GM18499 (cell line): ENCODE results near the gene SLC2A5.

Source experiments
- ATAC-seq: cut with Tn5 transposase; IDR thresholded peaks from one replicate; pipeline ENCODE4 v1.9.1; 2021; ENCODE audit warnings: moderate number of reproducible peaks; ENCODE audit not compliant: insufficient read depth, unreplicated experiment

The SLC2A5 gene, protein sequence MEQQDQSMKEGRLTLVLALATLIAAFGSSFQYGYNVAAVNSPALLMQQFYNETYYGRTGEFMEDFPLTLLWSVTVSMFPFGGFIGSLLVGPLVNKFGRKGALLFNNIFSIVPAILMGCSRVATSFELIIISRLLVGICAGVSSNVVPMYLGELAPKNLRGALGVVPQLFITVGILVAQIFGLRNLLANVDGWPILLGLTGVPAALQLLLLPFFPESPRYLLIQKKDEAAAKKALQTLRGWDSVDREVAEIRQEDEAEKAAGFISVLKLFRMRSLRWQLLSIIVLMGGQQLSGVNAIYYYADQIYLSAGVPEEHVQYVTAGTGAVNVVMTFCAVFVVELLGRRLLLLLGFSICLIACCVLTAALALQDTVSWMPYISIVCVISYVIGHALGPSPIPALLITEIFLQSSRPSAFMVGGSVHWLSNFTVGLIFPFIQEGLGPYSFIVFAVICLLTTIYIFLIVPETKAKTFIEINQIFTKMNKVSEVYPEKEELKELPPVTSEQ

GRCh38 chr1:9069326-9070100 is at the start of gene SLC2A5:
Gene SLC2A5, minus strand, starts transcription at chr1:9069635. Its CDS starts 99 bp downstream, at chr1:9069536.
- ATAC-seq: peak; percentile 77

GRCh38 chr1:9118186-9118585 is 48.8 kb upstream of the SLC2A5 start:
- no peak for ATAC-seq

DNA sequence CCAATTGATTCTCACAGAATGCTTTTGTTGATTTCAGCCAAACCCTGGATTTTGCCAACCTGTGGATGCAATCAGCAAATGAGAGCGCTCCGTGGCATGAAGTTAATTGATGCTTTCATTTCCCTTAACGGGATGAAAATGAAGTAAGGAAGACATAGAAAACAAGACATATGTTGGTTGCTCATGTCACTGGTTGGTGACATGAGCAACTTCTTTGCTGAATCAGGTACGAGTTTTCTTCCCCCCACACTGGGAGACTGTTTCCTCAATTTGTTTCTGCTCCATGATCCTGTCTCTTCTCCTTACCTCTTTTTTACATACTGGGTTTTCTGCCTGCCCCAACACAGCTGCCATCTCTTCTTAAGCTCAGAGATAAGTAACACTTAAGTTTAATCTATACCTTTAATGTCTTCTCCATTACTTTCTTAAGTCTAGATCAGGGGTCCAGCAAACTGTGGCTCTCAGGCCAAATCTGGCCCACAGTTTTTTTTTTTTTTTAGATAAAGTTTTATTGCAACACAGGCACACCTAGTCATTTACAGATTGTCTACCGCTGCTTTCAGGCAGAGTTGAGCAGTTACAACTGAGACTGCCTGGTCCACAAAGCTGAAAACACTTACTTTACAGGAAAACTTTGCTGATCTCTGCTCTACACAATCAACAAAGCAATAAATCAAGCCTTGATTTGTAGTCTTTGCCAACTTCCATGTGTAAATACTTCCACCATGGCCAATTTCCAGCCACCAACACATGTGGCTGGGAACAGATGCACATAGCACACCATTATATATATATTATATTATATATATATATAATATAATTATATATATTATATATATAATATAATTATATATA is 46.1 kb upstream of the SLC2A5 start:
- ATAC-seq: no peak

DNA sequence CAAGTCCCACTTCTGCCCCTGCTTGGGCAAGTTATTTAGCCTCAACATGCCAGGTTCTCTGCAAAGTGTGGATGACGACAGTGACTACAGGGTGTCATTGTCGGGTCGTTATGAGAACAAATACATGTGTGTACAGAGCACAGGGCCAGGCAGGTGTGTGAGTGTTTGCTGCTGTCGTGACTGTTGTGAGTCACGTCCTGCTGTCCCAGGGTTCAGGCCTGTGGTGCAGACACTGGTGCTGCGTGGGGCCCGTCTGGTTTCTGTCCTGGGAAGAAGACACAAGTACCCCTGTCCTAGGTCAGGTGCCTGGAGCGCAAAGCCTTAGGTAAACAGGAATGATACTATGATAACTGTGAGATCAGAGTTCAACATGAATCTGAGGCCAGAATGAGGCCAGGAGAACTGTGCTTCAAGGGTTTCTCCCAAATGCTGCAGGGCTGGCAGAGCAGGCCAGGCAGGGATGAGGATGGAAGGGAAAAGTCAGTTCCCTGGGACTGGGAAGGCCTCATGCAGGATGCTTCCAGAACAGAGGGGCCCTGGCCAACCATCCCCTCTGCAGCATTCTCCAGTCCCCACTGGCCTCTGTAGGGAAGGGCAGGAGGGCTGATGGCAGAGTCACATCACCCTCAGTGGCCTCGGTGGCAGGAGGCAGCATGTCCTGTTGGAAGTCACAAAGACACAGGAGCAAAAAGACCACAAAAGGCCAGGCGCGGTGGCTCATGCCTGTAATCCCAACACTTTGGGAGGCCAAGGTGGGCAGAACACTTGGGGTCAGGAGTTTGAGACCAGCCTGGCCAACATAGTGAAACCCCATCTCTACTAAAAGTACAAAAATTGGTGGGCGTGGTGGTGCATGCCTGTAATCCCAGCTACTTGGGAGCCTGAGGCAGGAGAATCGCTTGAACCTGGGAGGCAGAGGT is 43.8 kb upstream of the SLC2A5 start:
- no peak for ATAC-seq

GRCh38 chr1:9111957-9112356 is 42.5 kb upstream of the SLC2A5 start:
- ATAC-seq: no peak

DNA sequence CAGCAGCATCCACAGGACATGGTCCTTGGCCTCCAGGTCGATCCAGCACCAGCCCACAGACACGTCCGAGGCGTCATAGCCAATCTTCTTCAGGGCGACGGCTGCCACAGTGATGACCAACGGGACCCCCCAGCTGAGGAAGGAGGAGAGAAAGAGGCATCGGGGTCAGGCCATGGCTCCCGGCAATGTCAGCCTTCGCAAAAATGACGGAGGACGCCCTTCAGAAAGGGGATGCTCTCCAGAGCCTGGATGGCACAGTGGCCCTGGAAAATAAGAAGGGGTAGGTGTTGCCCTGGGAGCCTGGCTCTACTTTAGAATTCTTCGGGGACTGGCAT is 41.9 kb upstream of the SLC2A5 start:
- ATAC-seq: no peak

GRCh38 chr1:9110669-9111356 is 41.4 kb upstream of the SLC2A5 start:
- no peak for ATAC-seq

DNA sequence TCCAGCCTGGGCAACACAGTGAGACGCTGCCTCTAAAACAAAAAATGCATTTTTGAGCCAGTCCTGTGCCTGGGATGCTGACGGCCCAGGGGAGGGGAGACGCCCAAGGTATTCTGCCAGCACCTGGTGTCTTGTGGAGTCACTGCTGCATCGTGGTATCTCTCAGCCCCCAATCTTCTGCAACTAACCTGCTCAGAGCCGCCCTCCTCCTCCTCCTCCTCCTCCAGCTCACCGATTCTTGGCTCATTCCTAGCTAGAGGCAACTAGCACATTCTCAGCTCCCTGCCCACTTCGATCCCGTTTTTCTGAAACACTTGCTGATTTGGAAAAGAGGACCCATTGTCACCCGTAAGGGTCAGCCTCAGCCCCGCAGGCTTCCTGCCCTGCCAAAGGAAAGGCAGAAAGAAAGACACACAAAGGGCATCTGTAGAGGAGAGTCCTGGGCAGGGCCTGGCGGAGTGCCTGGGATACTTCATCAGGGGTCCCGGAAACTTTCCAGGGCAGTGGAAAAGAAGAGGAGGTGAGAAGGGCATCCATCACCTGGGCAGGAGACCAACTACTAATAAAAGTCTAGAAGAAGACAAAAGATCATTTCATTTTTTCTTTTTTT is 38.7 kb upstream of the SLC2A5 start:
- ATAC-seq: no peak

DNA sequence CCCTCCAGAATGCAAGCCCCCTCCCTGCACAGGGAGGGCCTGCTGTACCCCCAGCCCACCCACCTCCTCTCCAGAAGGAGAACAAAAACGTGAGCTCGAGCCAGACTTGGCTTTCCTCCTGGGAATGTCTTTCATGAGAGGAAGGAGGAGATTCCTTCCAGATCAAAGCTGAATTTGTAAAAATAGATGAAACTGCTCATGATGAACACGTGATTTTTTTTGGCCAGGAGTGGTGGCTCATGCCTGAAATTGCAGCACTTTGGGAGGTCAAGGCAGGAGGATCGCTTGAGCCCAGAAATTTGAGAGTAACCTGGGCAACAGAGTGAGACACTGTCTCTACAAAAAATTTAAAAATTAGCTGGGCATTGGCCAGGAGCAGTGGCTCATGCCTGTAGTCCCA is 37.7 kb upstream of the SLC2A5 start:
- no peak for ATAC-seq

DNA sequence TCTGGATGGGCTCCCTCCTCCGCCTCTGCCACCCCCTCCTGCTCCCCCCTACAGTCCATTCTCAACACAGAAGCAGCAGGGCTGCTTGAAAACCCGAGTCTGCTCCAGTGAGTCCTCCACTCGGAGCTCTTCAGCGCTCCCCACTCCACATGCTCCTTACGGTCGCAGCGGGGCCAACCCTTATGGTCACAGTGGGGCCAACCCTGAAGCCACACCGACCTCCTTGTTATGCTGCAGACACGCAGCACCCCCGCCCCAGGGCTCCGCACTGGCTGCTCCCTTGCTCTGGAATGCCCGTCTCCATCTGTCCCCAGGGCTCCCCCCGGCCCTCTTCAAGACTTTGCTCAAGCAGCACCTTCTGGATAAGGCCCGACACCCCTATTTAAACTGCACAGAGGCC is 36.9 kb upstream of the SLC2A5 start:
- no peak for ATAC-seq

DNA sequence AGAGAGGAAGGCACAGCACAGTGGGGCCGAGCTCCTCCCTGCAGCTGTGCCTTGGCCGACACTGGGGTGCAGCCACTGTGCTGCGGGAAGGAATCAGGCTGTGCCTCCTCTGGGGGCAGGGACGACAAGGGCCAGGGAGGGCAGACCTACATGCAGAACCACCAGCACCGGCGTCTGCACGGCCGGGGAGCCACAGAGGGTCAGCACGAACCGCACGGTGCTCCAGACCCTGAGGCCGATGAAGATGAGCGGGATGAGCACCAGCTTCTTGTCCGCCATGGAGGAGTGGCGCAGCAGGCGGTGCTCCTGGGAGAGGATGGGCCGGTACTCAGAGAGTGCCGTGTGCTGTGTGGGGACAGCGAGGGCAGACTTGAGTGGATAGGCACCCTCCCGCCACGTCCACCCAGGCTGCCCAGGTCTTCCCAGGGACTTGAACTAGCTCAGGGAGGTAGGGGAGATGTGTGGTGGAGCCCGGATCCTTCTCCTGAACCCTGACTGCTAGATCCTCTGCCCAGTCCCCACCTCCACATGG is 36.0 kb upstream of the SLC2A5 start:
- no peak for ATAC-seq

DNA sequence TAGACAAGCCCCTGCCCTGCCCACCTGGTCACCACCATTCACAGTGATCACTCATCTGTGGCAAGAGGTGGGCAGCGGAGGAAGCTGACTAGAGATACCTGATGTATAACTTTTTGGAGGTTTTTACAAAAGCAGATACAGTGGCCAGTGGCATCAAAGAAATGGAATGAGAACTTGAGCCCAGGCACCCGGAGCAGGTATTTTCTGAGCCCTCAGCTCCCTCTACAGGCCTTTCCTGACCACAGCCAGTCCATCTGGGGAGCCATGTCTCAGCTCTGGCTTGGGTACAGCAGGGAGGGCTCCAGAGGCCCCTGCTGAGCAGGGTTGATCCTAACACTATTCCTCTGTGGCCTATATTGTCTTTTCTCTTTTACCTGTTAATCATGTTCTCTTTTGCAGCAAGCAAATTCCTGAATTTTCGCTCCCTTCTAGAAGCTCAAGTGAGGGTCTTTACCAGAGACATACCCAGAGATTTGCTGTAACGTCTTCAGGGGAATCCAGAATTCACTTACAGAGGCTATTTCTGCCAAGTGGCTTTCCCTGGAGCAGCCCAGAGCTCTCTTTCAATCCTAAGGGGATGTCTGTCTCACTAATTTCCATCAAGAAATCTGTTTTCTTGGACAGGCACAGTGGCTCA is 32.2 kb upstream of the SLC2A5 start:
- no peak for ATAC-seq

DNA sequence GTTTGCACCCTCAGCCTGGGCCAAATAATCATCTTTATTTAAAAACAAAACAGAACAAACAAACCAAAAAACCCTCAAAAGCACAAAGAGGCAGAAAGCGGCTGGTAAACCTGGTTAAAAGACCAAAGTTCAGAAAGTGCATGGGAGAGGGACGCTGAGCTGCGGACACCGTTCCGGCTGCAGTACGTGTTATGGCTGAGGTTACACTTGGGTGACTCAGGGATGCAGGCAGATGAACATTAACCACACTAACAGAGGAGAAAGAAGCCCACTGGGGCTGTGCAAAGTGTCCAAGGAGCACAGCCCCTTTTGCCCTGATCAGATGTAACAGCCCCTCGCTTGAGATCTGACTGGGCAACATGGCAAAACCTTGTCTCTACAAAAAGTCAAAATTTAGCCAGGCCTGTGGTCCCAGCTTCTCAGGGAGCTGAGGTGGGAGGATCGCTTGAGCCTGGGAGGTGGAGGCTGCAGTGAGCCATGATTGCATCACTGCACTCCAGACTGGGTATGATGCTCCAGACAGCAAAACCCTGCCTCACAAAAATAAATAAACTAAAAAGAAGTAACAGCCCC is 31.1 kb upstream of the SLC2A5 start:
- no peak for ATAC-seq

GRCh38 chr1:9099555-9099954 is 30.1 kb upstream of the SLC2A5 start:
- ATAC-seq: no peak

DNA sequence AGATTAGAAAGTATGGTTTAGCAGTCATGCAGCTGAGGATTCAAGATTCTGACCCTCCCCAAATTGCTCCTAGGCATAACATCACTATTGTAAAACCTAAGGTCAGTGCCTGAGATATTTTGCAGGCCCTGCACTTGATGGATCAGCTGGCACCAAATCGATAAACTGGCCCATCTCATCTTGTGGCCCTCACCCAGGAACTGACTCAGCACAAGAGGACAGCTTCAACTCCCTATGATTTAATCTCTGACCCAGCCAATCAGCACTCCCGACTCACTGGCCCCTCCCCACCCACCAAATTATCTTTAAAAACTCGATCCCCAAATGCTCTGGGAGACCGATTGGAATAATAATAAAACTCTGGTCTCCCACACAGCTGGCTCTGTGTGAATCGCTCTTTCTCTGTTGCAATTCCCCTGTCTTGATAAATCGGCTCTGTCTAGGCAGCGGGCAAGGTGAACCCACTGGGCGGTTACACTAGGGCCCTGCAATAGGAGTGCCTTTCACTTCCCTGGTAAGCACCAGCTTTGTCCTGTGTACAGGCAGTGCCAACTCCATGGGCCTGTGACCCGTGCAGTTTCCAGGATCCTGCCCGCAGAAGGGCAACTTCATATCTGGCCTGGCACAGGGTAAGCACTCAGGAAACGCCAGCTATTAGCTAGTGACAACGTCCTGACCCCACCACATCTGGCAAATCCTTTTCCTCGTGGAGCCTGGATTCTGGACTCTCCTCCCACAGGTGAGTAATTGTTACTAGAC is 28.7 kb upstream of the SLC2A5 start:
- no peak for ATAC-seq

DNA sequence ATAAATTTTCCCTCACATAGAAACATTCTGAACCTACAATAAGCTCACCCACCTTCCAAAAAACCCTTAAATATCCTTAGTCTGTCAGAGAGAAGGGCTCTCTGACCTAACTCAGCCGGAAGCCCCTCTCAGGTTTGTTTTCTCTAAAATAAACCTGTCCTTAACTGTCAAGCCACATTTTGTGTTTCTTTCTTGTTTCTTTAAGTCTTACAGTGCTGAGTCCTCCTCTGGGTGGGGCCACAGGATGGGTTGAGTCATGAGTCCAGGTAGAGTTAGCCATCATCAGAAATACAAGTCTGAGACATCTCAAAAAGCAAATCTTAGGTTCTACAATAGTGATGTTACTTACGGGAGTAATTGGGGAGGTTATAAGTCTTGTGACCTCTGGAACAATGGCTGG is 26.4 kb upstream of the SLC2A5 start:
- ATAC-seq: no peak
